Keratinocyte (primary cell): ENCODE data around the gene C7orf25. TPM values are rescaled to one million over a fixed set of nuclear protein-coding genes. Genes with fewer than 3 reads are reported as not detected.

Source experiments
- DNase-seq: peaks from one replicate; pipeline ENCODE4 v3.0.0-alpha.2; 2011; ENCODE audit warnings: low read depth, missing footprints, low spot score
- FAIRE-seq: peaks from 2 replicates; lab custom pipeline; 2011; peaks lifted over from hg19 to GRCh38; lab: Jason Lieb, UNC
- H2AFZ ChIP-seq: 2 replicates; pipeline ENCODE4 v1.6.0; 2012; ENCODE audit warnings: low read length, control low read depth, inconsistent platforms; ENCODE audit not compliant: control insufficient read depth
- H3K27ac ChIP-seq: 2 replicates; pipeline ENCODE4 v1.5.1; 2011; ENCODE audit warnings: low read length; ENCODE audit not compliant: control insufficient read depth, insufficient read depth
- H3K27me3 ChIP-seq: 3 replicates; pipeline ENCODE4 v1.6.0; 2011; ENCODE audit warnings: low read length; ENCODE audit not compliant: control insufficient read depth, insufficient read depth; ENCODE audit errors: extremely low read depth
- H3K36me3 ChIP-seq, 2 experiments: 2 replicates in 1 of 2; 3 replicates in 1 of 2; pipeline ENCODE4 v1.5.1; 2011; ENCODE audit warnings: low read length in 2 of 2, mild to moderate bottlenecking in 1 of 2; ENCODE audit not compliant: control insufficient read depth in 2 of 2, insufficient read depth in 2 of 2; ENCODE audit errors: extremely low read depth in 1 of 2
- H3K4me1 ChIP-seq: 3 replicates; pipeline ENCODE4 v1.5.1; 2011; ENCODE audit warnings: low read length; ENCODE audit not compliant: control insufficient read depth, insufficient read depth; ENCODE audit errors: extremely low read depth
- H3K4me2 ChIP-seq: 3 replicates; pipeline ENCODE4 v1.6.0; 2011; ENCODE audit warnings: low read depth, low read length; ENCODE audit not compliant: control insufficient read depth, insufficient read depth; ENCODE audit errors: extremely low read depth
- H3K4me3 ChIP-seq, 3 experiments: fragments of 200-600 bp in 1 of 3; sonication (generic) in 1 of 3; 2 replicates in 2 of 3; 3 replicates in 1 of 3; pipeline ENCODE4 v1.5.1; 2011 to 2016; ENCODE audit warnings: low read length in 3 of 3, mild to moderate bottlenecking in 3 of 3, control low read depth in 2 of 3, inconsistent platforms in 1 of 3, low read depth in 1 of 3, mixed read lengths in 1 of 3, mixed run types in 1 of 3, moderate library complexity in 1 of 3; ENCODE audit not compliant: control insufficient read depth in 2 of 3, insufficient read depth in 2 of 3; ENCODE audit errors: extremely low read depth in 1 of 3
- H3K79me2 ChIP-seq: 2 replicates; pipeline ENCODE4 v1.6.0; 2012; ENCODE audit warnings: low read length; ENCODE audit not compliant: control insufficient read depth, insufficient read depth
- H3K9ac ChIP-seq: 3 replicates; pipeline ENCODE4 v1.6.0; 2011; ENCODE audit warnings: low read length; ENCODE audit not compliant: control insufficient read depth, insufficient read depth; ENCODE audit errors: extremely low read depth
- H3K9me1 ChIP-seq: 3 replicates; pipeline ENCODE4 v1.6.0; 2011; ENCODE audit warnings: low read length; ENCODE audit not compliant: control insufficient read depth, insufficient read depth; ENCODE audit errors: extremely low read depth
- H3K9me3 ChIP-seq: 2 replicates; pipeline ENCODE4 v1.5.1; 2012; ENCODE audit warnings: low read depth, low read length; ENCODE audit not compliant: control insufficient read depth
- H4K20me1 ChIP-seq: 3 replicates; pipeline ENCODE4 v1.6.0; 2011; ENCODE audit warnings: low read length; ENCODE audit not compliant: control insufficient read depth, insufficient read depth; ENCODE audit errors: extremely low read depth
- CTCF ChIP-seq, 3 experiments: IDR thresholded peaks in 1 of 3; conservative IDR thresholded peaks in 1 of 3; optimal IDR thresholded peaks in 1 of 3; 2 replicates in 2 of 3; 3 replicates in 1 of 3; pipeline versions ENCODE3 to v1.5.1; 2011; ENCODE audit warnings: low read length in 3 of 3, mild to moderate bottlenecking in 3 of 3, moderate library complexity in 2 of 3, control low read depth in 1 of 3, inconsistent platforms in 1 of 3; ENCODE audit not compliant: insufficient read depth in 2 of 3; ENCODE audit errors: extremely low read depth in 1 of 3
- EZH2 ChIP-seq: IDR thresholded peaks from one replicate; pipeline ENCODE4 v1.6.1; 2012; ENCODE audit warnings: inconsistent platforms, mild to moderate bottlenecking, low read length, moderate library complexity
- dilution Hi-C: fragments of 300-500 bp; cut with MboI; formaldehyde crosslinking; loops from one replicate; pipeline ENCODE4 v1.7.0; 2020; ENCODE audit warnings: low sequenced_read_pairs; ENCODE audit not compliant: extremely low pct_ligation_motif_present
- polyA plus RNA-seq, 5 experiments: library from polyadenylated mRNA; depleted of rRNA in 3 of 5; stranded (reverse) in 3 of 5; stranded (forward) in 1 of 5; unstranded in 1 of 5; fragments of >200 nt; gene quantifications; 1 replicate in 1 of 5; 2 replicates in 3 of 5; 3 replicates in 1 of 5; pipeline versions ENCODE4 v1.2.1 to v1.2.3, GENCODE V29; 2011 to 2012; ENCODE audit warnings: missing spikeins in 2 of 5, low read depth in 1 of 5, low replicate concordance in 1 of 5

The C7orf25 gene
- polyA plus RNA-seq, 1 donor (not counting 4 experiments of a cell fraction or from before 2014, with no cell fraction given) = 3.1 TPM

GRCh38 chr7:42928754-42929153 is 16.9 kb upstream of the C7orf25 start:
- DNase-seq (no peak), FAIRE-seq (no peak)
- no peak overlapping the region for H2AFZ ChIP-seq
- H3K36me3 ChIP-seq = peaks cover 0 to 13% of the 10 kb centered on the region in 2 experiments
- no peak for TF ChIP-seq EZH2
- TF ChIP-seq CTCF (optimal IDR thresholded peaks at IDR 0.05 in 1 of 3, IDR thresholded peaks at IDR 0.05 in 1 of 3, conservative IDR thresholded peaks at IDR 0.05 in 1 of 3; ENCODE audit: extremely low read depth in 1 of 3, insufficient read depth in 2 of 3, low read length in 3 of 3) = no peak
- H3K4me2 ChIP-seq = no peak overlapping the region
- no peak overlapping the region for H3K9ac ChIP-seq
- H3K27me3 ChIP-seq = no peaks in the 10 kb centered on the region
- no peaks in the 10 kb centered on the region for H4K20me1 ChIP-seq
- no peaks in the 10 kb centered on the region for H3K9me1 ChIP-seq
- H3K4me1 ChIP-seq = peaks cover 36% of the 10 kb centered on the region
- peaks cover 78% of the 10 kb centered on the region for H3K79me2 ChIP-seq
- no peaks in the 10 kb centered on the region for H3K9me3 ChIP-seq
- H3K27ac ChIP-seq = no peak overlapping the region
- dilution Hi-C loops = no loop called here
- H3K4me3 ChIP-seq = no peak overlapping the region

- H4K20me1 ChIP-seq = no peaks in the 10 kb centered on the region
- peaks cover 58% of the 10 kb centered on the region for H3K79me2 ChIP-seq
- H3K4me3 ChIP-seq = no peak overlapping the region
- FAIRE-seq = no peak
- peaks cover 4 to 26% of the 10 kb centered on the region in 2 experiments for H3K36me3 ChIP-seq
- H3K27me3 ChIP-seq = no peaks in the 10 kb centered on the region
- no peak overlapping the region for H3K27ac ChIP-seq
- H3K4me2 ChIP-seq = no peak overlapping the region
- dilution Hi-C loops = no loop called here
- TF ChIP-seq EZH2 (no peak), CTCF (optimal IDR thresholded peaks at IDR 0.05 in 1 of 3, IDR thresholded peaks at IDR 0.05 in 1 of 3, conservative IDR thresholded peaks at IDR 0.05 in 1 of 3; ENCODE audit: extremely low read depth in 1 of 3, insufficient read depth in 2 of 3, low read length in 3 of 3) (no peak)
- no peaks in the 10 kb centered on the region for H3K9me1 ChIP-seq
- no peak for DNase-seq
- no peaks in the 10 kb centered on the region for H3K9me3 ChIP-seq
- H3K4me1 ChIP-seq = peaks cover 36% of the 10 kb centered on the region
- no peak overlapping the region for H3K9ac ChIP-seq
- H2AFZ ChIP-seq = no peak overlapping the region
These were observed 14.3 kb upstream of the C7orf25 start for GRCh38 chr7:42926204-42926603.
